Thyroid gland (tissue), 4 donors: ENCODE measurements around the gene ABCC9. TPM values are rescaled to one million over a fixed set of nuclear protein-coding genes. Genes with fewer than 3 reads are reported as not detected.

Experiments used
- DNase-seq, 2 donors: peaks; one replicate each; pipeline ENCODE4 v3.0.0-alpha.2; 2019
- H3K27ac ChIP-seq, 3 donors: fragments of 200-600 bp; sonication (generic); 1 replicate in 2 of 3; 2 replicates in 1 of 3; pipeline ENCODE4 v1.5.1; 2016 to 2019; ENCODE audit warnings: mild to moderate bottlenecking in 1 of 3, moderate library complexity in 1 of 3
- H3K27me3 ChIP-seq: fragments of 200-600 bp; sonication (generic); one replicate; pipeline ENCODE4 v1.5.1; 2019
- H3K36me3 ChIP-seq, 2 donors: fragments of 200-600 bp; sonication (generic); one replicate each; pipeline ENCODE4 v1.5.1; 2016 to 2019
- H3K4me1 ChIP-seq, 2 donors: fragments of 200-600 bp; sonication (generic); one replicate each; pipeline ENCODE4 v1.5.1; 2017 to 2019
- H3K4me3 ChIP-seq, 3 donors: fragments of 200-600 bp; sonication (generic); replicated peaks in 1 of 3; 1 replicate in 2 of 3; 2 replicates in 1 of 3; pipeline ENCODE4 v1.5.1; 2016; ENCODE audit warnings: mild to moderate bottlenecking in 1 of 3
- H3K9me3 ChIP-seq: fragments of 200-600 bp; sonication (generic); one replicate; pipeline ENCODE4 v1.5.1; 2017
- CTCF ChIP-seq, 6 experiments: fragments of 200-600 bp in 3 of 6; fragments of 450-650 bp in 3 of 6; sonication (generic) in 3 of 6; IDR thresholded peaks; one replicate each; pipeline ENCODE4 v1.5.1; 2016 to 2019; ENCODE audit warnings: antibody characterized with exemption in 6 of 6, mild to moderate bottlenecking in 2 of 6, inconsistent platforms in 1 of 6, moderate library complexity in 1 of 6
- POLR2A ChIP-seq, 2 donors: fragments of 450-650 bp; IDR thresholded peaks; one replicate each; pipeline ENCODE4 v1.6.1; 2017; ENCODE audit warnings: antibody characterized with exemption in 2 of 2, mild to moderate bottlenecking in 2 of 2, moderate library complexity in 1 of 2
- WGBS, 2 donors: methylation state at CpG; one replicate each; pipeline ENCODE4 v1.1.5; 2017; 5-methylcytosine and 5-hydroxymethylcytosine counted together
- intact Hi-C: fragments of 100-400 bp; cut with DNase I; formaldehyde crosslinking; loops from one replicate; pipeline ENCODE4 v1.15.1; 2023
- total RNA-seq, 4 donors: library from RNA; depleted of rRNA; stranded (reverse); fragments of >200 nt; gene quantifications; one replicate each; pipeline ENCODE4 v1.2.3, GENCODE V29; 2016

Gene ABCC9
- total RNA-seq, 4 donors from 2014 or later = 10.5 to 46.8 (median 26.0) TPM

- 50 to 54% methylated on average over 2 of the region's 2 CpGs for WGBS, 2 donors
- Histone ChIP-seq H3K9me3 (no peaks in the 10 kb centered on the region), H3K4me1 (no peaks in the 10 kb centered on the region), H3K27me3 (no peaks in the 10 kb centered on the region), H3K4me3 (no peak overlapping the region), H3K36me3 (no peaks in the 10 kb centered on the region), H3K27ac (no peak overlapping the region)
- TF ChIP-seq CTCF (IDR thresholded peaks at IDR 0.05) = no peak
- no peak for TF ChIP-seq POLR2A (IDR thresholded peaks at IDR 0.05)
- no peak for DNase-seq
- intact Hi-C loops = no loop called here
These were observed 122.6 kb downstream of the ABCC9 start for GRCh38 chr12:21818627-21819026.

- TF ChIP-seq CTCF (IDR thresholded peaks at IDR 0.05) (no peak), POLR2A (IDR thresholded peaks at IDR 0.05) (no peak)
- H3K9me3 ChIP-seq = no peaks in the 10 kb centered on the region
- 81 to 88% methylated on average over 1 of the region's 1 CpG for WGBS, 2 donors
These were observed 125.7 kb downstream of the ABCC9 start for GRCh38 chr12:21815306-21816062.

GRCh38 chr12:21814814-21815213 lies 126.4 kb downstream of the ABCC9 start:
- intact Hi-C loops = no loop called here
- H3K27ac ChIP-seq = no peak overlapping the region
- H3K27me3 ChIP-seq = no peaks in the 10 kb centered on the region
- 84 to 91% methylated on average over 3 of the region's 3 CpGs for WGBS, 2 donors
- H3K4me1 ChIP-seq = no peaks in the 10 kb centered on the region
- H3K4me3 ChIP-seq = no peak overlapping the region
- no peaks in the 10 kb centered on the region for H3K9me3 ChIP-seq
- no peaks in the 10 kb centered on the region for H3K36me3 ChIP-seq
- DNase-seq = no peak
- TF ChIP-seq POLR2A (IDR thresholded peaks at IDR 0.05) (no peak), CTCF (IDR thresholded peaks at IDR 0.05) (no peak)

More at GRCh38 chr12:21815306-21816062, 125.7 kb downstream of the ABCC9 start:
- Histone ChIP-seq H3K36me3 (no peaks in the 10 kb centered on the region), H3K27me3 (no peaks in the 10 kb centered on the region), H3K27ac (no peak overlapping the region), H3K4me1 (no peaks in the 10 kb centered on the region), H3K4me3 (no peak overlapping the region)
- intact Hi-C loops = no loop called here
- DNase-seq = no peak

GRCh38 chr12:21814327-21814726 lies 126.9 kb downstream of the ABCC9 start:
- H3K36me3 ChIP-seq = no peaks in the 10 kb centered on the region
- no peak for DNase-seq
- H3K27me3 ChIP-seq = no peaks in the 10 kb centered on the region
- intact Hi-C loops = no loop called here
- H3K4me1 ChIP-seq = no peaks in the 10 kb centered on the region
- no peak overlapping the region for H3K27ac ChIP-seq
- TF ChIP-seq POLR2A (IDR thresholded peaks at IDR 0.05) (no peak), CTCF (IDR thresholded peaks at IDR 0.05) (no peak)
- no peak overlapping the region for H3K4me3 ChIP-seq
- no peaks in the 10 kb centered on the region for H3K9me3 ChIP-seq
- 80 to 86% methylated on average over 2 of the region's 2 CpGs for WGBS, 2 donors

GRCh38 chr12:21813751-21814150 lies 127.5 kb downstream of the ABCC9 start:
- Histone ChIP-seq H3K27ac (no peak overlapping the region), H3K4me3 (no peak overlapping the region), H3K4me1 (no peaks in the 10 kb centered on the region), H3K9me3 (no peaks in the 10 kb centered on the region), H3K36me3 (no peaks in the 10 kb centered on the region), H3K27me3 (no peaks in the 10 kb centered on the region)
- intact Hi-C loops = no loop called here
- no peak for TF ChIP-seq POLR2A (IDR thresholded peaks at IDR 0.05)
- TF ChIP-seq CTCF (IDR thresholded peaks at IDR 0.05) = no peak
- WGBS, 2 donors = 90 to 92% methylated on average over 3 of the region's 3 CpGs
- no peak for DNase-seq
